Immature natural killer cell (primary cell): ENCODE results near the gene NEMP2. TPM values are rescaled to one million over a fixed set of nuclear protein-coding genes. Genes with fewer than 3 reads are reported as not detected.

ENCODE experiments used
- DNase-seq, 3 donors: peaks; one replicate each; pipeline ENCODE4 v3.0.0; 2022; ENCODE audit warnings: mixed read lengths in 1 of 3
- H3K27ac Mint-ChIP-seq, 6 donors: one replicate each; pipeline ENCODE4 v1.8.0; 2020; ENCODE audit warnings: mixed read lengths in 6 of 6, mild to moderate bottlenecking in 5 of 6, inconsistent platforms in 4 of 6, moderate library complexity in 3 of 6
- H3K27me3 Mint-ChIP-seq, 3 donors: one replicate each; pipeline ENCODE4 v1.8.0; 2020 to 2021; ENCODE audit warnings: low read depth in 3 of 3, mild to moderate bottlenecking in 3 of 3, mixed read lengths in 3 of 3, moderate library complexity in 3 of 3, inconsistent platforms in 1 of 3
- H3K36me3 Mint-ChIP-seq, 3 donors: one replicate each; pipeline ENCODE4 v1.8.0; 2020; ENCODE audit warnings: mixed read lengths in 3 of 3, inconsistent platforms in 2 of 3, mild to moderate bottlenecking in 2 of 3
- H3K4me1 Mint-ChIP-seq, 2 donors: one replicate each; pipeline ENCODE4 v1.8.0; 2020; ENCODE audit warnings: inconsistent platforms in 2 of 2, mild to moderate bottlenecking in 2 of 2, mixed read lengths in 2 of 2, moderate library complexity in 1 of 2
- H3K4me3 Mint-ChIP-seq, 5 donors: one replicate each; pipeline ENCODE4 v1.8.0; 2020; ENCODE audit warnings: mild to moderate bottlenecking in 5 of 5, mixed read lengths in 5 of 5, inconsistent platforms in 3 of 5, moderate library complexity in 3 of 5
- H3K9me3 Mint-ChIP-seq, 6 donors: one replicate each; pipeline ENCODE4 v1.8.0; 2020; ENCODE audit warnings: mild to moderate bottlenecking in 6 of 6, mixed read lengths in 6 of 6, inconsistent platforms in 4 of 6, moderate library complexity in 3 of 6
- polyA plus RNA-seq, 3 donors: library from polyadenylated mRNA; unstranded; fragments of 300-500 nt; fragmentation: Illumina TruSeq; gene quantifications; one replicate each; pipeline ENCODE4 v1.2.3, GENCODE V29; 2021

The NEMP2 gene
- polyA plus RNA-seq, 3 donors from 2014 or later, result 10.4 to 20.0 (median 11.4) TPM

- H3K27me3 Mint-ChIP-seq, result peaks cover 2 to 11% (median 8%) of the 10 kb centered on the region in 3 donors
- no peak overlapping the region for H3K4me3 Mint-ChIP-seq
- H3K27ac Mint-ChIP-seq, result peak overlapping the region in 3 of 6 donors; percentile 21 to 56 (median 29)
- DNase-seq, result no peak
- H3K36me3 Mint-ChIP-seq, result peaks cover 0 to under 1% (median 0%) of the 10 kb centered on the region in 3 donors
- H3K9me3 Mint-ChIP-seq, result no peaks in the 10 kb centered on the region
- peaks cover 48 to 74% of the 10 kb centered on the region in 2 donors for H3K4me1 Mint-ChIP-seq
These were observed 4.9 kb downstream of the NEMP2 start for GRCh38 chr2:190529486-190530247.

DNA sequence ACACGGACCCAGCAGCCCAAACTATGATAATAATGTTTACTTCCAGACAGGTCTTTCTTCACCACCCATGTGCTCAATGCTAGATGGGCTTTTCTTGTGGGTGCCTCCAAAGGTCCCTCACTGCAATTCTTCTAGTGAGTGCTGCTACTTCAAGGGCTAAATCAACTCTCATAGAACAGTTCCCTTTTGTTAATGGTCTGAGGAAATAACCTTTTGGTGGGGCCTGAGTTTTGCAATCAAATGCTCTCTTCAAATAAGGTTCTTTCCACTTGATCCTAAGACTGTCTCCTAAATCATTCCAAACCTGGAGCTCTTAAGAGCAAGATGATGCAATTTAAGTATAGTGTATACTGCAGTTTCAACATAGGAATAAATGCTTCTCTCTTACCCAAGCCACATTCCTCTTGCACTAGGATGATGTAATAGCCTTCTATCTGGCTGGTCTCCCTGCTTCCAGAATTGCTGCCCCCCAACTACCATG is 6.0 kb downstream of the NEMP2 start:
- no peak for DNase-seq
- H3K9me3 Mint-ChIP-seq, result no peaks in the 10 kb centered on the region
- H3K27ac Mint-ChIP-seq, result peak overlapping the region in 1 of 6 donors; percentile 13
- no peak overlapping the region for H3K4me3 Mint-ChIP-seq
- peaks cover 2 to 3% (median 3%) of the 10 kb centered on the region in 3 donors for H3K27me3 Mint-ChIP-seq
- peaks cover 0 to 7% (median 5%) of the 10 kb centered on the region in 3 donors for H3K36me3 Mint-ChIP-seq
- H3K4me1 Mint-ChIP-seq, result peaks cover 41 to 68% of the 10 kb centered on the region in 2 donors

DNA sequence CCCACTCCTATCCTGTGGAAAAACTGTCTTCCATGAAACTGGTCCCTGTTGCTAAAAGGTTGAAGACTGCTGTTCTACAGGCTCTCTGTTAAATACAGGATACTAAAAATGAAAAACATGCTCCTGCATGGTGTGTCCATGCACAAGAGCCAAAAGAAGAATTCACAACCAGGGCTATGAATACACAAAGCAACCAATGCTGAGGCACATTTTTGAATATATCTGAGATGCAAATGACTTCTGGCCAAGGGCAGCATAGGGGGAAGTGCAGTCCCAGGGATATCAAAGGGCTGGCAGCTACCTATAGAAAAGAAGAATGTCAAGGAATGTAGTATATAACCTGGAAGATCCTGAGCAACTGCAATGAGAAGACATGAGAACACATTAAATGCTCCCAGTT is 6.6 kb downstream of the NEMP2 start:
- Mint-ChIP-seq H3K27me3 (no peaks in the 10 kb centered on the region), H3K9me3 (no peaks in the 10 kb centered on the region), H3K27ac (no peak overlapping the region), H3K36me3 (peaks cover 0 to 10% (median 8%) of the 10 kb centered on the region in 3 donors), H3K4me1 (peaks cover 35 to 62% of the 10 kb centered on the region in 2 donors), H3K4me3 (no peak overlapping the region)
- DNase-seq, result no peak

DNA sequence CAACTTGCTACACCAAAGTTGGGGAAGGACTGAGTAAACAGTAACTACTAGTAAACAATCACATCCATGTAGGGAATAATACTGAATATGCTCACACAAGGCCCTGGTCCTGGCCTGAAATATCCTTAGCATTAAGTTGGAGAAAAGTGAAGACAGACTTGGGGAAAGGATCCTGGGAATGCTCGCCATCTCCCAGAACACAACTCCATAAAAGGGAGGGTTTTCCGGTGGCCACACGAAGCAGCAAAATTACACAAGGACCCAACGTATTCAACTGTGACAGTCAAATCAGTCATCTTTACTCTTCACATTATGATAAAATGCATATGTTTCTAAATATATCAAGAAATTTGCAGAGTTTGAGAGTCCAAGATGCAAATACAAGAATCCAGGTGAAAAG is 7.3 kb downstream of the NEMP2 start:
- Mint-ChIP-seq H3K27ac (no peak overlapping the region), H3K4me1 (peaks cover 28 to 55% of the 10 kb centered on the region in 2 donors), H3K27me3 (no peaks in the 10 kb centered on the region), H3K36me3 (peaks cover 0 to 16% (median 8%) of the 10 kb centered on the region in 3 donors), H3K9me3 (no peaks in the 10 kb centered on the region), H3K4me3 (no peak overlapping the region)
- no peak for DNase-seq

GRCh38 chr2:190526105-190526750 is 8.3 kb downstream of the NEMP2 start:
- Mint-ChIP-seq H3K4me1 (peaks cover 33 to 54% of the 10 kb centered on the region in 2 donors), H3K4me3 (peak overlapping the region in 2 of 5 donors; percentile 4 to 9), H3K27ac (peak overlapping the region; percentile 10 to 67 (median 20)), H3K36me3 (peaks cover 0 to 16% (median 8%) of the 10 kb centered on the region in 3 donors), H3K27me3 (no peaks in the 10 kb centered on the region), H3K9me3 (no peaks in the 10 kb centered on the region)
- no peak for DNase-seq

- peaks cover 0 to 16% (median 8%) of the 10 kb centered on the region in 3 donors for H3K36me3 Mint-ChIP-seq
- DNase-seq, result no peak
- no peak overlapping the region for H3K4me3 Mint-ChIP-seq
- no peak overlapping the region for H3K27ac Mint-ChIP-seq
- no peaks in the 10 kb centered on the region for H3K9me3 Mint-ChIP-seq
- no peaks in the 10 kb centered on the region for H3K27me3 Mint-ChIP-seq
- peaks cover 46 to 55% of the 10 kb centered on the region in 2 donors for H3K4me1 Mint-ChIP-seq
These were observed 9.6 kb downstream of the NEMP2 start for GRCh38 chr2:190524928-190525327.

- Mint-ChIP-seq H3K4me1 (peaks cover 35 to 42% of the 10 kb centered on the region in 2 donors), H3K9me3 (no peaks in the 10 kb centered on the region), H3K4me3 (peak overlapping the region; percentile 2 to 36 (median 12)), H3K36me3 (peaks cover 0 to 21% (median 8%) of the 10 kb centered on the region in 3 donors), H3K27me3 (no peaks in the 10 kb centered on the region), H3K27ac (peak overlapping the region; percentile 15 to 73 (median 26))
- no peak for DNase-seq
These were observed 14.4 kb downstream of the NEMP2 start for GRCh38 chr2:190519975-190520767.

DNA sequence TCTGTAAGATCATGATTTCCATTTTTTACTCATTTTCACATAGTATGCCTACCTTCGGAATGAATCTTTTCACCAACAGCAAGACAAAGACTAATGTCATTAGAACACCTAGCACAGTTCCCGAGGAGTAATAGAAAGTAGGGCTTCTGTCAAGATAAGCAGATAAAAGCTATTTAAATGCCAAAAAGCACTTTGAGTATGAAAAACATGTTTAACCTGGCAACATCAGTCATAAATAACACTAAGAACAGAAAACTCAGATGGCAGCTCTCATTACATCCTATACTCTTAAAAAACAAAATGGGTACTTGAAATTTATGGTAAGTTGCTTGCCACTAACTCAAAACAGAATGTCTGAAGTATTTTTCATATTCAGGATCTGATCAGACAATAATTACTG is 17.1 kb downstream of the NEMP2 start:
- Mint-ChIP-seq H3K4me3 (no peak overlapping the region), H3K4me1 (peaks cover 41 to 46% of the 10 kb centered on the region in 2 donors), H3K36me3 (peaks cover 4 to 7% (median 5%) of the 10 kb centered on the region in 3 donors), H3K27ac (peak overlapping the region in 1 of 6 donors; percentile 17), H3K27me3 (no peaks in the 10 kb centered on the region), H3K9me3 (no peaks in the 10 kb centered on the region)
- DNase-seq, result no peak

DNA sequence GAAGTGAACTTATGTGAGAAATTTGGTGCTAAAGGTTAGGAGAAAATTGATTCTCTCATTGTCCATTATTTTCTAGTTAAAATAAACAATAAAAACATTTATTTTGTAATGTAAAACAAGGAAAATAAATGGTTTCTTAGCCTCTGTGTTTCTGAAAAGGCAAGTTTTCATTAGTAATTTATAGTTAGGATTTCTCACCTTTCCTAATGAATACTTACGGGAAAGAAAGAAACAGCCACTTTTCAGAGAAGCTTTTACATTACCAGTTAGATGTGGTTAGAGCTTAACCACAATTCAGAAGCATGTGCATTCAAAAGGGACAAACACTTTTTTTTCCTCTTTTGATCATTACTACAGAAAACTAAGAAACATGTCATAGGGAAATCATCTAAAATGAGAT is 18.8 kb downstream of the NEMP2 start:
- Mint-ChIP-seq H3K9me3 (no peaks in the 10 kb centered on the region), H3K27ac (peak overlapping the region in 4 of 6 donors; percentile 47 to 81 (median 74)), H3K36me3 (peaks cover 4 to 12% (median 9%) of the 10 kb centered on the region in 3 donors), H3K4me1 (peaks cover 31 to 33% of the 10 kb centered on the region in 2 donors), H3K4me3 (peak overlapping the region in 2 of 5 donors; percentile 38 to 39), H3K27me3 (no peaks in the 10 kb centered on the region)
- peak in 1 of 3 donors; percentile 23 for DNase-seq

GRCh38 chr2:190514676-190515075 is 19.8 kb downstream of the NEMP2 start:
- DNase-seq, result no peak
- Mint-ChIP-seq H3K27me3 (no peaks in the 10 kb centered on the region), H3K9me3 (no peaks in the 10 kb centered on the region), H3K4me1 (peaks cover 23% of the 10 kb centered on the region in 2 donors), H3K36me3 (peaks cover 4 to 12% (median 11%) of the 10 kb centered on the region in 3 donors), H3K27ac (no peak overlapping the region), H3K4me3 (no peak overlapping the region)

GRCh38 chr2:190513877-190514276 is 20.6 kb downstream of the NEMP2 start:
- Mint-ChIP-seq H3K9me3 (no peaks in the 10 kb centered on the region), H3K27me3 (no peaks in the 10 kb centered on the region), H3K36me3 (peaks cover 4 to 17% (median 12%) of the 10 kb centered on the region in 3 donors), H3K4me3 (no peak overlapping the region), H3K4me1 (peaks cover 18% of the 10 kb centered on the region in 2 donors), H3K27ac (no peak overlapping the region)
- DNase-seq, result no peak

DNA sequence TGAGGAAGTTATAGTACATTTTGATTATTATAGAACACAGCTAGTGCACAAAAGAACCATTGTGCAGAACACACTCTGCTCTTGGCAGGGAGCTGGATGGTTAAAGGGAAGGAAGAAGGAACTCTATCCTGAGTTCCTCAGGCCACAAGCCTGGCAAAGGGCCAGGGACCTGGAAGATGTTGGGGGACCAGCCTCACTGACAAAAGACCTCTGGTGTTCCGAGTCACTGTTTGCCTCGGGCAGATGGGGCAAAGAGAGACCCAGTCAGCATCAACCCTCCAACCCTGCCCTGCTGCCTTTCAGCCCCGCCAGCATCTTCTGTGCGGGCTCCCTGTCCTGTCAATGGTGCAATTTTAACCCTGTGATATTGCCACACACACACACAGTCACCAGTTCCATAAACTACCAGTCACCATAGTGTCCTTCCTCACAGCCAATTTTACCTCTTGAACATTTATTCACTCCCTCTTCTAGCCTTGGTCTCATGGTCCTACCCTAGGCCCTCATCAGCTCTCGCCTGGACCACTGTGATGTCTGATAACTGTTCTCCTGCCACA is 21.9 kb downstream of the NEMP2 start:
- Mint-ChIP-seq H3K4me3 (no peak overlapping the region), H3K27me3 (no peaks in the 10 kb centered on the region), H3K36me3 (peaks cover 4 to 17% (median 12%) of the 10 kb centered on the region in 3 donors), H3K27ac (peak overlapping the region in 3 of 6 donors; percentile 62 to 82 (median 72)), H3K4me1 (peaks cover 18% of the 10 kb centered on the region in 2 donors), H3K9me3 (no peaks in the 10 kb centered on the region)
- DNase-seq, result no peak

- no peak for DNase-seq
- peak overlapping the region in 2 of 6 donors; percentile 23 to 67 for H3K27ac Mint-ChIP-seq
- no peaks in the 10 kb centered on the region for H3K27me3 Mint-ChIP-seq
- peaks cover 4 to 21% (median 10%) of the 10 kb centered on the region in 3 donors for H3K36me3 Mint-ChIP-seq
- no peak overlapping the region for H3K4me3 Mint-ChIP-seq
- H3K4me1 Mint-ChIP-seq, result peaks cover 16 to 21% of the 10 kb centered on the region in 2 donors
- H3K9me3 Mint-ChIP-seq, result no peaks in the 10 kb centered on the region
These were observed 23.4 kb downstream of the NEMP2 start for GRCh38 chr2:190511104-190511503.
